ENCODE results near the gene DHX35.

GRCh38 chr20:39009348-39009747 lies 47.2 kb downstream of the DHX35 start:
- TF ChIP-seq, protein P1, sequence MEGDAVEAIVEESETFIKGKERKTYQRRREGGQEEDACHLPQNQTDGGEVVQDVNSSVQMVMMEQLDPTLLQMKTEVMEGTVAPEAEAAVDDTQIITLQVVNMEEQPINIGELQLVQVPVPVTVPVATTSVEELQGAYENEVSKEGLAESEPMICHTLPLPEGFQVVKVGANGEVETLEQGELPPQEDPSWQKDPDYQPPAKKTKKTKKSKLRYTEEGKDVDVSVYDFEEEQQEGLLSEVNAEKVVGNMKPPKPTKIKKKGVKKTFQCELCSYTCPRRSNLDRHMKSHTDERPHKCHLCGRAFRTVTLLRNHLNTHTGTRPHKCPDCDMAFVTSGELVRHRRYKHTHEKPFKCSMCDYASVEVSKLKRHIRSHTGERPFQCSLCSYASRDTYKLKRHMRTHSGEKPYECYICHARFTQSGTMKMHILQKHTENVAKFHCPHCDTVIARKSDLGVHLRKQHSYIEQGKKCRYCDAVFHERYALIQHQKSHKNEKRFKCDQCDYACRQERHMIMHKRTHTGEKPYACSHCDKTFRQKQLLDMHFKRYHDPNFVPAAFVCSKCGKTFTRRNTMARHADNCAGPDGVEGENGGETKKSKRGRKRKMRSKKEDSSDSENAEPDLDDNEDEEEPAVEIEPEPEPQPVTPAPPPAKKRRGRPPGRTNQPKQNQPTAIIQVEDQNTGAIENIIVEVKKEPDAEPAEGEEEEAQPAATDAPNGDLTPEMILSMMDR (IDR thresholded peaks at IDR 0.05) = no peak
- no peak for TF ChIP-seq POLR2A (IDR thresholded peaks at IDR 0.05)
